ENCODE results near the gene DBI.

DNA sequence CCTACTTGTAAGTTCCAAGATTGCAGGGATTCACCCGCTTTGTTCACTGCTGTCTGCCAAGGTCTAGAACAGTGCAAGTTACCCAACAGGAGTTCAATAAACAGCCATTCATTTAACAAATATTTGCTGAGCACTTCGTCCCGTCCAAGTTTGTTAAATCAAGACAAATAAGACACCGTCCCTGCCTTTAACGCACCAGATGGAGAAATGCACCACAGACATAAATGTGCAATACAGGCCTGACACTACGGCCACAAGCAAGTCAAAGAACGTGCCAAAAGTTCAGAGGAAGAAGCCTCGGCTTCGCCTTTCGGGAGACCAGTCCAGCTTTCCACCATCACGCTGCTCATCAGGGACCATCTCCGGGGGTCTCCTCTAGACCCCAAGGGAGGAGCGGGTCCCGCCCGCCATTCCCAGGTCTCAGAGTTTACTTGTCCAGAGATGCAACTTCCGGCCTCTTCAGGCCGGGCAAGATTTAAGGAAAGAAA, 572 bp upstream of the DBI start:
- TF ChIP-seq POLR2A (IDR thresholded peaks at IDR 0.05; ENCODE audit: low read length): no peak
- no peak for TF ChIP-seq CTCF (IDR thresholded peaks at IDR 0.05)
- TF ChIP-seq, protein P1, sequence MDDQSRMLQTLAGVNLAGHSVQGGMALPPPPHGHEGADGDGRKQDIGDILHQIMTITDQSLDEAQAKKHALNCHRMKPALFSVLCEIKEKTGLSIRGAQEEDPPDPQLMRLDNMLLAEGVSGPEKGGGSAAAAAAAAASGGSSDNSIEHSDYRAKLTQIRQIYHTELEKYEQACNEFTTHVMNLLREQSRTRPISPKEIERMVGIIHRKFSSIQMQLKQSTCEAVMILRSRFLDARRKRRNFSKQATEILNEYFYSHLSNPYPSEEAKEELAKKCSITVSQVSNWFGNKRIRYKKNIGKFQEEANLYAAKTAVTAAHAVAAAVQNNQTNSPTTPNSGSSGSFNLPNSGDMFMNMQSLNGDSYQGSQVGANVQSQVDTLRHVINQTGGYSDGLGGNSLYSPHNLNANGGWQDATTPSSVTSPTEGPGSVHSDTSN (IDR thresholded peaks at IDR 0.05): no peak
- TF ChIP-seq KDM5A (IDR thresholded peaks at IDR 0.05): no peak
- TF ChIP-seq EHMT2 (IDR thresholded peaks at IDR 0.05; ENCODE audit: low read depth): no peak
- no peak for TF ChIP-seq HMGXB4 (CRISPR knock-in tag; IDR thresholded peaks at IDR 0.05; ENCODE audit: borderline replicate concordance)
- peak; percentile 93 for TF ChIP-seq PHF8 (IDR thresholded peaks at IDR 0.05; ENCODE audit: borderline replicate concordance, low read depth)
- TF ChIP-seq USF2 (IDR thresholded peaks at IDR 0.05): no peak
- no peak for TF ChIP-seq CBX8 (IDR thresholded peaks at IDR 0.05)
- no peak for TF ChIP-seq KDM1A (IDR thresholded peaks at IDR 0.05; ENCODE audit: low read depth)
- TF ChIP-seq MYC (IDR thresholded peaks at IDR 0.05; ENCODE audit: borderline replicate concordance, low read length): no peak
